Fibroblast of villous mesenchyme (primary cell): ENCODE results near the gene EID3. TPM values are rescaled to one million over a fixed set of nuclear protein-coding genes. Genes with fewer than 3 reads are reported as not detected.
"Not testable (repeated sequence)": the region's sequence is repeated elsewhere in the genome, so short reads cannot be mapped to it uniquely, and the experiment has no call there.

Experiments used
- DNase-seq: peaks from one replicate; pipeline ENCODE4 v3.0.0-alpha.2; 2010; ENCODE audit warnings: low read depth
- H3K4me3 ChIP-seq: 2 replicates; pipeline ENCODE4 v1.5.1; 2011; ENCODE audit warnings: low read depth, mild to moderate bottlenecking, low read length
- total RNA-seq: library from RNA; depleted of rRNA; stranded (reverse); fragments of >200 nt; gene quantifications from 2 replicates; pipeline ENCODE4 v1.2.3, GENCODE V29; 2012
- TF ChIP-seq, protein P1 (sequence below): IDR thresholded peaks from 2 replicates; pipeline ENCODE4 v1.5.1; 2012; ENCODE audit warnings: low read depth, mild to moderate bottlenecking, low read length; ENCODE audit not compliant: insufficient read depth

EID3 gene
- total RNA-seq = 11.6 and 25.0 TPM in 2 replicates

DNA sequence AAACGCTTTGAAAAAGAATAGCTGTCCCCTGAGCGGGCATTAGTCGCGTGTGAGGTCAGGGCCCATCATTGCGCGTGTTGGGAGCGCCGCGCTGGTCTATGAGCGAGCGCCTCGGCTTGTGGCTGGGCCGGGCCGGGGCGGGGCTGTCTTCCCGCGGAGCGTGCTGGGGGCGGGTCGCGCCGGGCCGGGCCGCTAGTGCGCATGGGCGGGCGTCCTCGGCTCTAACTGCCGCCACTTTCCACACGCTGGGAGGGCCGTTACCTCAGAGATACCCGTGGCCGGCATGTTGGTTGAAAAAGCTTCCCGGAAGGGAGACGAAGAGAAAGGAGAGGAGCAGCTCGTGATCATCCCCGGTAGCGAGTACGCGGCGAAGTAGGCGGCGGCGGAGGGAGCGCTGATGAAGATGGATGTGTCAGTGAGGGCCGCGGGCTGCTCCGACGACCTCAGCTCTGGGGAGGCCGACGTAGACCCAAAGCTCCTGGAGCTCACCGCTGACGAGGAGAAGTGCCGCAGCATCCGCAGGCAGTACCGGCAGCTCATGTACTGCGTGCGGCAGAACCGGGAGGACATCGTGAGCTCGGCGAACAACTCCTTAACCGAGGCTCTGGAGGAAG lies at the start of gene EID3:
Gene EID3, plus strand, starts transcription at position 202 of the 614 bp plus-strand sequence. Its CDS starts 196 bp downstream, at position 398.
- TF ChIP-seq, protein P1, sequence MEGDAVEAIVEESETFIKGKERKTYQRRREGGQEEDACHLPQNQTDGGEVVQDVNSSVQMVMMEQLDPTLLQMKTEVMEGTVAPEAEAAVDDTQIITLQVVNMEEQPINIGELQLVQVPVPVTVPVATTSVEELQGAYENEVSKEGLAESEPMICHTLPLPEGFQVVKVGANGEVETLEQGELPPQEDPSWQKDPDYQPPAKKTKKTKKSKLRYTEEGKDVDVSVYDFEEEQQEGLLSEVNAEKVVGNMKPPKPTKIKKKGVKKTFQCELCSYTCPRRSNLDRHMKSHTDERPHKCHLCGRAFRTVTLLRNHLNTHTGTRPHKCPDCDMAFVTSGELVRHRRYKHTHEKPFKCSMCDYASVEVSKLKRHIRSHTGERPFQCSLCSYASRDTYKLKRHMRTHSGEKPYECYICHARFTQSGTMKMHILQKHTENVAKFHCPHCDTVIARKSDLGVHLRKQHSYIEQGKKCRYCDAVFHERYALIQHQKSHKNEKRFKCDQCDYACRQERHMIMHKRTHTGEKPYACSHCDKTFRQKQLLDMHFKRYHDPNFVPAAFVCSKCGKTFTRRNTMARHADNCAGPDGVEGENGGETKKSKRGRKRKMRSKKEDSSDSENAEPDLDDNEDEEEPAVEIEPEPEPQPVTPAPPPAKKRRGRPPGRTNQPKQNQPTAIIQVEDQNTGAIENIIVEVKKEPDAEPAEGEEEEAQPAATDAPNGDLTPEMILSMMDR = no peak
- H3K4me3 ChIP-seq = peak within 1 kb of the TSS; percentile 51
- DNase-seq = peak; percentile 89

- TF ChIP-seq, protein P1 = no peak
- DNase-seq = no peak
These were observed 45.5 kb upstream of the EID3 start for GRCh38 chr12:104257913-104258472.

DNA sequence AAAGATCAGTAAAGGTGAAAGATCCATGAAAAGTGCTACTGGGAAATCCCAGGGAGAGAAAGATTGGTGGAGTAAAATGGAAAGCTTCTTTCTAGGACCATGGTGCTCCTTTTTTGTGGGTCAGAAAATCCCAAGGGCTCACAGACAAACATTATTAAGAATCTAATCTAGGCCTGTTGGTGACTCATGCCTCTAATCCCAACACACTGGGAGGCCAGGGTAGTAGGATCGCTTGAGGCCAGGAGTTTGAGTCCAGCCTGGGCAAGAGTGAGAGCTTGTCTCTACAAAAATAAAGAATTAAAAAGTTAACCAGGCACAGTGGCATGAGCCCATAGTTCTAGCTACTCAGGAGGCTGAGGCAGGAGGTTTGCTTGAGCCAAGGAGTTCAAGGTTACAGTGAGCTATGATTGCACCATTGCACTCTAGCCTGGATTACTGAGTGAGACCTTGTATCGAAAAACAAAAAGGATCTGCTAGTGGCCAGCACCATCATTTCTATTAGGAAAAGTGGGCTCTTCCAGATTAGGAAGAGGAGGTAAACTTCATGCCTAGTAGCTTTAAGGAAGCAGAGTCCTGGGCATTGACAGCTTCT lies 45.0 kb upstream of the EID3 start:
- DNase-seq = no peak
- TF ChIP-seq, protein P1 = no peak
- H3K4me3 ChIP-seq = no peak overlapping the region

More at GRCh38 chr12:104257913-104258472, 45.5 kb upstream of the EID3 start:
- H3K4me3 ChIP-seq = no peak overlapping the region

GRCh38 chr12:104263026-104263425 lies 40.5 kb upstream of the EID3 start:
- DNase-seq = no peak
- H3K4me3 ChIP-seq = no peak overlapping the region
- TF ChIP-seq, protein P1 = no peak

- TF ChIP-seq, protein P1 = no peak
- DNase-seq = peak; percentile 86
- H3K4me3 ChIP-seq = no peak overlapping the region
These were observed 39.8 kb upstream of the EID3 start for GRCh38 chr12:104263580-104264358.

DNA sequence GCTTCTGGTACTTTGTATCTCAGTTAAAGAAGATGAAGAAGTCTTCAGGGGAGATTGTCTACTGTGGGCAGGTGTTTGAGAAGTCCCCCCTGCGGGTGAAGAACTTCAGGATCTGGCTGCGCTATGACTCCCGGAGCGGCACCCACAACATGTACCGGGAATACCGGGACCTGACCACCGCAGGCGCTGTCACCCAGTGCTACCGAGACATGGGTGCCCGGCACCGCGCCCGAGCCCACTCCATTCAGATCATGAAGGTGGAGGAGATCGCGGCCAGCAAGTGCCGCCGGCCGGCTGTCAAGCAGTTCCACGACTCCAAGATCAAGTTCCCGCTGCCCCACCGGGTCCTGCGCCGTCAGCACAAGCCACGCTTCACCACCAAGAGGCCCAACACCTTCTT lies 38.1 kb upstream of the EID3 start:
- H3K4me3 ChIP-seq, DNase-seq: not testable (repeated sequence)

GRCh38 chr12:104272938-104273337 lies 30.6 kb upstream of the EID3 start:
- no peak for DNase-seq
- no peak overlapping the region for H3K4me3 ChIP-seq
- TF ChIP-seq, protein P1 = no peak
